Rectal smooth muscle tissue (tissue), 1 donor: ENCODE measurements around the gene ADISSP.

Source experiments
- H3K27ac ChIP-seq: one replicate; pipeline ENCODE4 v1.7.0; 2013; ENCODE audit warnings: low read depth, low read length, inconsistent platforms
- H3K27me3 ChIP-seq: one replicate; pipeline ENCODE4 v1.7.0; 2013; ENCODE audit warnings: low read length; ENCODE audit not compliant: control insufficient read depth, insufficient read depth
- H3K36me3 ChIP-seq: one replicate; pipeline ENCODE4 v1.7.0; 2013; ENCODE audit warnings: low read length; ENCODE audit not compliant: control insufficient read depth, insufficient read depth
- H3K4me1 ChIP-seq: one replicate; pipeline ENCODE4 v1.7.0; 2013; ENCODE audit warnings: low read length; ENCODE audit not compliant: control insufficient read depth, insufficient read depth
- H3K4me3 ChIP-seq: one replicate; pipeline ENCODE4 v1.7.0; 2013; ENCODE audit warnings: low read length
- H3K9ac ChIP-seq: one replicate; pipeline ENCODE4 v1.7.0; 2013; ENCODE audit warnings: low read length

The ADISSP gene

DNA sequence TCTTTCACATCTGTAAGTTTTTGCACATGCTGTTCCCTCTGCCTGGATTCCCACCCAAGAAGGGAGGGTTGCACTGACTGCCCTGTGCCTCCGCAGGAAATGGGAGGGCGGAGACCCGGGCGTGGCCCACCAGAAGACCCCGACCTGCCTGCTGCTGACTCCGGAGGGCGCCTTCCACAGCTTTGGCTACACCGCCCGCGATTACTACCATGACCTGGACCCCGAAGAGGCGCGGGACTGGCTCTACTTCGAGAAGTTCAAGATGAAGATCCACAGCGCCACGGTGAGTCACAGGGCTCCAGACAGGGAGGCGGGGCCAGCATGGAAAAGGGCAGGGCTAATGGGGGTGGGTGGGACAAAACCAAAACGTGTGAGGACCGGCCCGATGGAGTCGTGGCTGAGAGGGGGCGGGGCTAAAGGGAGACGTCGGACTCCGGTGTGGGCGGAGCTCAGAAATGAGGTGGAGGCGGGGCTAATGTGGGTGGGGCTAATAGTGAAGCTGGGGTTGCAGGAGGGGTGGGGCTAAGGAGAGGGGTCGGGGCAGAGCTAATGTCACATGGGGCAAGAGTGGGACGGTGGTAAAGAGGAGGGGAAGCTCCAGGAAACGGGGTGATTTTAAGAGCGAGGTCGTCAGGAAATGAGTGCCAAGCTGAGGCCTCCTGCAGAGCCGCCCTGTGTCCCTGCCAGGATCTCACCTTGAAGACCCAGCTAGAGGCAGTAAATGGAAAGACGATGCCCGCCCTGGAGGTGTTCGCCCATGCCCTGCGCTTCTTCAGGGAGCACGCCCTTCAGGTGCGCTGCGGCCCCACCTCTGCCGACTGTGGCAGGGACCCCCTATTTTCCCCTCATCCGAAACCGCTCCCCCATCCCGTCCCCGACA, 22.5 kb downstream of the ADISSP start:
- no peaks in the 10 kb centered on the region for H3K27me3 ChIP-seq
- no peaks in the 10 kb centered on the region for H3K4me1 ChIP-seq
- no peaks in the 10 kb centered on the region for H3K36me3 ChIP-seq
- H3K9ac ChIP-seq = no peak overlapping the region
- H3K4me3 ChIP-seq = no peak overlapping the region
- no peak overlapping the region for H3K27ac ChIP-seq

DNA sequence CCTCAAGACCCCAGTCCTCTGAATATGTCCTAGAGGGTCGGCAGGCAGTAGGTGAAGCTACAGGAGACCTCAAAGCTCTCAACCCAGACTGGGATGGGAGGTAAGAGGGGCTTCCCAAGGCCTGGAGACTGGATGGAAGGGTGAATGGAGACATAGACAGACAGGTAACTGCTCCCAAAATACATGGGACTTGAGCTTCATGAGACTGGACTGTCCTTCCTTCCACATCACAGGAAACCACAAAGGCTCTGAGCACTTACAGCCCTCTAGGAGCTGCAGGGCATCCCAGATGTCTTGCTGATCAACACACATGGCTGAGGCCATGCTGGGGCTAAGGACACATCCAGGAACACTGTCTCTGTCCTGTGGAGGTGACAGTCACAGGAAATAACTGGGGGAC, 23.5 kb downstream of the ADISSP start:
- Histone ChIP-seq H3K27ac (no peak overlapping the region), H3K9ac (no peak overlapping the region), H3K36me3 (no peaks in the 10 kb centered on the region), H3K4me3 (no peak overlapping the region), H3K27me3 (no peaks in the 10 kb centered on the region), H3K4me1 (no peaks in the 10 kb centered on the region)

DNA sequence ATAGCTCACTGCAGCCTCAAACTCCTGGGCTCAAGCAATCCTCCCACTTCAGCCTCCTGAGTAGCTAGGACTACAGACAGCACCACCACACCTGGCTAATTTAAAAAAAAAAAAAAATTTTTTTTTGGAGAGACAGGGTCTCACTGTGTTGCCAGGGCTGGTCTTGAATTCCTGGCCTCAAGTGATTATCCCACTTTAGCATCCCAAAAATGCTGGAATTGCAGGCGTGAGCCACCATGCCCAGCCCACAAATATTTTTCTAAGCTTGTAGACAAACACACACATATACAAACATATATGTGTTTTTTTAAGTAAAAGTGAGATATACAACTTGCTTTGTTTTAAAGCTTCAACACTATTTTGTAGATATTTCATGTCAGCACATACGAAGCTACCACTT, 24.3 kb downstream of the ADISSP start:
- no peaks in the 10 kb centered on the region for H3K36me3 ChIP-seq
- no peaks in the 10 kb centered on the region for H3K27me3 ChIP-seq
- no peak overlapping the region for H3K4me3 ChIP-seq
- H3K4me1 ChIP-seq = no peaks in the 10 kb centered on the region
- no peak overlapping the region for H3K9ac ChIP-seq
- no peak overlapping the region for H3K27ac ChIP-seq

DNA sequence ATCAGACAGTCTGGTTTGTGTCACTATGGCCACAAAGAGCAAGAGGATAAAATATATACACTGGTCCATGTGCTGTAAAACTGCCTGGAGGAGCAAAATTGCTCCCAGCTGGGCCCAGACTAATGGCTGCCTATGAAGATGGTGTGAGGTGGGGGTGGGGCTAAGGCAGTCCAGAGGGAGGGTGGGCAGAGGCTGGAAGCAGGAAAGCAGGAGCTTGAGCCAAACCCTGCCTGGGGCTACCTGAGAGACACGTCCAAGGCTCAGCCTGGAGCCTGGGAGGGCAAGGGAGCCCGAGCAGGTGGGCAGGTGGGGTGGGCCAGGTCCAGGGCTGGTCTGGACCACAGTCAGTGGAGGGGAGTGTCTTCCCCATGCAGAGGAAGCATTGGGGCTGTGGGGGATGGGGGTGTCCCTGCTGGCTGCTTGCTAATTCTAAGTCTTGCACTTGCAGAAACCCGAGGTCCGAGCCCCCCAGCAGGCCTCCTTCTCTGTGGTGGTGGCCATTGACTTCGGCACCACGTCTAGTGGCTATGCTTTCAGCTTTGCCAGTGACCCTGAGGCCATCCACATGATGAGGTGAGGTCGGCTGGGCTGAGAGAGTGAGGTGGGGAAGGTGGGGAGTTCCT, 25.6 kb downstream of the ADISSP start:
- H3K36me3 ChIP-seq = no peaks in the 10 kb centered on the region

DNA sequence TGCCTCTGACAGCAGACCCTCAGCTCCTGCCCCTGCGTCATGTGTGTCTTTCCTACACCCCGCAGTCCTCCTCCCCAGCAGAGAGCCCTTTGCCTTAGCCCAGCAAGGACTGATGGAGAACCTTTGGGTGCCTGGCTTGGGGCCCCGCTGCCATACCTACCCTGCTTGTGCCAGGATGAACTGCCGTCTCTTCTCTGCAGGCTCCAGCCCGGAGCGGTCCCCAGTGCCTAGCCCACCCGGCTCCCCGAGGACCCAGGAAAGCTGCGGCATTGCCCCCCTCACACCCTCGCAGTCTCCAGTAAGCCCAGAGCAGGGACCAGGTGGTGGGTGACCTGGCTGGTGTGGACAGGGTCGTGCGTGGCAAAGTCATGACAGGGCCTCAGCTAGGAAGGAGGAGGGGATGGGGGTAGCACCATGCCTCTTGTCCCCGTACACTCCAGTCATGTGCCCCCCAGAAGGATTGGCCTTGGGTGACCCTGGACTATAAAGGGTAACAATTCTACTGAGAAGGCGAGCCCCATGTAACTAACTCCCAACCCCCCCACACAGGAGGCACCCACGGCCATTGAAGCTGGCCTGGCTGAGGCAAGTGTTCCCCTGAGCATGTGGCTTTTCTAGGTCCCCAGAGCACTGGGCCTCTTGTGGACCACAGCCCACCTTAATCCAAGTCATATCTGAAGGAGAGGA, 26.8 kb downstream of the ADISSP start:
- no peaks in the 10 kb centered on the region for H3K4me1 ChIP-seq
- no peak overlapping the region for H3K27ac ChIP-seq
- H3K27me3 ChIP-seq = no peaks in the 10 kb centered on the region
- H3K4me3 ChIP-seq = no peak overlapping the region
- H3K36me3 ChIP-seq = no peaks in the 10 kb centered on the region
- no peak overlapping the region for H3K9ac ChIP-seq

More for the DNA sequence above, 25.6 kb downstream of the ADISSP start:
- no peak overlapping the region for H3K9ac ChIP-seq
- no peak overlapping the region for H3K4me3 ChIP-seq
- no peaks in the 10 kb centered on the region for H3K27me3 ChIP-seq
- no peak overlapping the region for H3K27ac ChIP-seq
- no peaks in the 10 kb centered on the region for H3K4me1 ChIP-seq

DNA sequence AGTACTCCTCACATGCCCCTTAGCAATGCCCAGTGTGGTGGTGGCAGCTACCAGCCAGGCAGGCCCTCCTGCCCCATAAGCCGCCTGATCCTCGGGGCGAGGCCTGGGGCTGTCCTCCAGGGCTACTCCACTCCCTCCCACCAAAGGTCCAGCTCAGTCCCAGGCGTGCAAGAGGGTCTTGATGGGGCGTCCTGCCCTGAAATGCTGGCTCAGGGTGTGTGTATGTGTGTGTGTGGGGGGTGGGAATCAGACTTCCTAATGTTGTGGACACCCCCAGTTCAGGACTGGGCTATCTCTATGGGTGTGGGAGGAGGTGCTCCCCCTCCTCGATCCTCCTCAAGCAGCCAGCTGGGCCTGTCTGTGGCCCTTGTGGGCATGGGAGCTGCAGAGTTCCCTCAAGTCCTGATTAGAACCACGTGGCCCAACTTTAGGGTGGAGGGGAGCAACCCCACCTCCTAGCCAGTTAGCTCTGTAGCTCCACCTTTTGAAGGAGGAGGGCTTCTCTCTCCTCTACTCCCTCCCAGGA, 27.6 kb downstream of the ADISSP start:
- Histone ChIP-seq H3K27me3 (no peaks in the 10 kb centered on the region), H3K27ac (no peak overlapping the region), H3K36me3 (no peaks in the 10 kb centered on the region), H3K4me3 (no peak overlapping the region), H3K4me1 (no peaks in the 10 kb centered on the region), H3K9ac (no peak overlapping the region)

DNA sequence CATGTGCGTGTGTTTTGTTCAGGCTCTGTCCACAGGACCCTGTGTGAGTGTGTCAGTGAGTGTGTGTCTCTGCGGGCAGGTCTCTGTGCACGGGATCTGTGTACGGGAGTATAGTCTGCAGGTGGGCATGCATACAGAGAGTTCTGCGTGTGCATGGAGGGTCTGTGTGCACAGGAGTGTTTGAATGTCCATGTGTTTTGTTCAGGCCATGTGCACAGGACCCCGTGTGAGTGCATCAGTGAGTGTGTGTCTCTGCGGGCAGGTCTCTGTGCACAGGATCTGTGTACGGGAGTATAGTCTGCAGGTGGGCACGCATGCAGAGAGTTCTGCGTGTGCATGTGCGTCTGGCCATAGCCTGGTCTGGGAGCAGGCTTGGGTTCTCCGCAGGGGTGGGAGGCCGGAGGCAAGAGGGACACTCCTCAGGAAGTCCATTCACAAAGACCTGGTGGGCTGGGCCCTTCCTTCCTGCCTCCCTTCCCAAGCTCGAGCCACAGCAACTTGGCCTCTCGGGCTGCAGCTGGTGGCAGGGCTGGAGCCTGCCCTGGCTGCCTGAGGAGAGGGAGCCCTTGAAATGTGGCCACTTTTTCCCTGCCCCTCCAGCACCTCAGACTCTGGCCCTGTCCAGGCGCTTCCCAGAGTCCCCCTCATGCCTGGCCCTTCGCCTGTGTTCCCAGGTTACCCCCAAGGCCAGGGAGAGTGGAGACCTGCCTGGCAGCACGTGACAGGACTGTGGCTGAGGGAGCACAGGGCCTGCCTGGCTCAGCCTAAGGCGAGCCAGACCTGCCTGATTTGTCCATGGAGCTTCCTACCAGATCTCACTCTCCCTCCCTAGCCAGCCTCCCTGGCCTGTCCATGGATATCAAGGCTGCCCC, 28.3 kb downstream of the ADISSP start:
- Histone ChIP-seq H3K27me3 (no peaks in the 10 kb centered on the region), H3K4me1 (no peaks in the 10 kb centered on the region), H3K4me3 (no peak overlapping the region), H3K36me3 (no peaks in the 10 kb centered on the region), H3K27ac (no peak overlapping the region), H3K9ac (no peak overlapping the region)

DNA sequence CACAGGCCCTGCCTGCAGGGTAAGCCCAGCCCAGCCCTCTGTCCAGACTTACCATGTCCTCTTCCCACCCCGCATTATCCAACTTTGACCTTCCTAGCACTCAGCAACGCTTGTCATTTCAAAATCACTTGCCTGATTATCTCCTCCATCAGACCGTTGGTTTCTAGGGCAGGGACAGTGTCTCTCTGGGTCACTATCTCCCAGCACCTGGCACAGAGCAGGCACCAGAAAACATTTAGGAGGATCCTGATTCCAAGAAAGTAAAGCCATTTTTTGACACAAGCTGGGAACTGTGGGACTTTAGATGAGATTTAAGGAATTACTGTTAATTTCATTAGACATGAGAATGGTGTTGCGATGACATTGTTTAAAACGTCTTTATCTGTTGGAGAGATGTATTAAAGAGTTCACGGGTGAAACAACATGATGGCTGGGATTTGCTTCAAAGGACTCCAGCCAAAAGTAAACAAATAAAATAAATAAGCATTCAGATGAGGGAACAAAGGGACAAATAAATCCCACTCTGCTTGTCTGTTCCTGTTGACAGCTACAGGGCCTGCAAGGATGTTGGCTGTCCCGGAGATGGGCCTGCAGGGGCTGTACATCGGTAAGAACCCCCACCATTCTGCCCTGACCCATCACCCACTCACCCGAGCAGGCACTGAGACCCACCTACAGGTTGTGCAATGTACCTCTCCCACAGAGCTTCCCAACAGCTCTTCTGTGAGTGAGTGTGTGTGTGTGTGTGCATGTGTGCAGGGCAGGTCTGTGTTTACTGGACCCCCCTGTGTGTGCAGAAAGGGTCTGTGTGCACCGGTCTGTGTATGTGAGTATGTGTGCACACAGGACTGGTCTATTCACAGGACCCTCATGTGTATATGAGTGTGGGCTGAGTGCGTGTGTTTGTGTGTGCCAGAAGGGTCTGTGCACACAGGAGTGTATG, 29.2 kb downstream of the ADISSP start:
- H3K27ac ChIP-seq = no peak overlapping the region
- no peaks in the 10 kb centered on the region for H3K27me3 ChIP-seq
- H3K9ac ChIP-seq = no peak overlapping the region
- H3K4me1 ChIP-seq = no peaks in the 10 kb centered on the region
- H3K36me3 ChIP-seq = no peaks in the 10 kb centered on the region
- no peak overlapping the region for H3K4me3 ChIP-seq

DNA sequence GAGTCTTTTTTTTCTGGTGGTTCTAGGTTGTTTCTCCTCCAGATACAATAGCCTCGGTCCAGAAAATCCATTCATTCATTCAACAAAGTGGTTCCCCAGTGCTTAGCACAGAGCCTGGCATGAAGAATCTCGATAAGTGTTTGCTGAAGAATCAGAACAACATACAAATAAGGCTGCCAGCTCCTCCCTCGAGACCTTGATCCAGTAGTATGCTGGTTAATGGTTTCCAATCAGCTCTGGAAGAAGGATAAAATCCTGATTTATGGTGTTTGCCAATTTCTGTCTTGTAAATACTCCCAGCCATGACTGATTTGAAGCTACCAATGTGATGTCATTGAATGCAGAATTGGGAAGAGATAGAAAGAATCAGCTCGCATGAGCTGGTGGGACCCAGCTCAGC, 31.8 kb downstream of the ADISSP start:
- Histone ChIP-seq H3K4me1 (no peaks in the 10 kb centered on the region), H3K36me3 (no peaks in the 10 kb centered on the region), H3K27me3 (peaks cover 5% of the 10 kb centered on the region), H3K27ac (no peak overlapping the region), H3K4me3 (no peak overlapping the region), H3K9ac (no peak overlapping the region)

DNA sequence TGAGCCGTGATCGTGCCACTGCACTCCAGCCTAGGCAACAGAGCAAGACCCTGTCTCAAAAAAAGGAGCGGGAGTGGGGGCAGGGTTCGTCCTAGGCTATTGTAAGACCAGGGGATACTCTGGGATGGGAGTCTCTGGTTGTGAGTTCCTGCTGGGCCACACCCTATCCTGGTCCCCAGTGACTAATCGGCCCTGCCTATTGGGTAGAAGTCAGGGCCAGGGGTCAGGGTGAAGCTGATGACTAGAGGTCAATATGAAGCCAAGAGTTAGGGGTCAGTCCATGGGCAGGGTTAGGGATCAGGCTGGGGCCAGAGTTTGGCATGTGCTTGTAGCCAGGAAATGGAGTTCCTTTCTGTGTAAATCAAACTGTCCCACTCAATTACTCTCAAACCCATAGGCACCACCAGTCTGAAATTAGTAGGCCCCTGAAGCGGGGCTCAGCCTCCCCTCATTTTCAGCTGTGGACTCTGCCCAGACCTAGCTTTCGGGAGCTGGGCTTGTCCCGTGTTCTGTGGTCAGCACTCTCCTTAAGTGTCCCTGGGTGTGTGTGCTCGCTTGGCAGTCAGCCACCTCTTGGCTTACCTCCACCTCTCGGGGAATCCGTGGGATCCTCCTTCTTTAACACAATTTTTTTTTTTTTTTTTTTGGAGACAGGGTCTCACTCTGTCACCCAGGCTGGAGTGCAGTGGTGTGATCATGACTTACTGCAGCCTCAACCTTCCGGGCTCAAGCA, 33.3 kb downstream of the ADISSP start:
- Histone ChIP-seq H3K4me1 (no peaks in the 10 kb centered on the region), H3K4me3 (no peak overlapping the region), H3K36me3 (no peaks in the 10 kb centered on the region), H3K27ac (no peak overlapping the region), H3K27me3 (peaks cover 5% of the 10 kb centered on the region), H3K9ac (no peak overlapping the region)
